ENCODE measurements around the gene CCDC7.
"Not testable (repeated sequence)": the region's sequence is repeated elsewhere in the genome, so short reads cannot be mapped to it uniquely, and the experiment has no call there.

CCDC7 gene

GRCh38 chr10:32598022-32598421 is 152.1 kb downstream of the CCDC7 start:
- not testable (repeated sequence) for DNase-seq

DNA sequence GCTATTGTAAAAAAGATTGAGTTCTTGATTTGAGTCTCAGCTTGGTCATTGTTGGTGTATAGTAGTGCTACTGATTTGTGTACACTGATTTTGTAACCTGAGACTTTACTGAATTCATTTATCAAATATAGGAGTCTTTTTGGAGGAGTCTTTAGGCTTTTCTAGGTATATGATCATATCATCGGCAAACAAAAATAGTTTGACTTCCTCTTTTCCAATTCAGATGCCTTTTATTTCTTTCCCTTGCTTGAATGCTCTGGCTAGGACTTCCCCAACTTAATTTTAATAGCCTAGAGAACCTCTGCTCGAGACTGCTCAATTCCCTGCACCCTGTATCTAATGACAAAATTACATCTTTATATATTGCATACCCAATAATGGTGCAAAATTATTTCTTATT is 154.4 kb downstream of the CCDC7 start:
- no peak for DNase-seq

DNA sequence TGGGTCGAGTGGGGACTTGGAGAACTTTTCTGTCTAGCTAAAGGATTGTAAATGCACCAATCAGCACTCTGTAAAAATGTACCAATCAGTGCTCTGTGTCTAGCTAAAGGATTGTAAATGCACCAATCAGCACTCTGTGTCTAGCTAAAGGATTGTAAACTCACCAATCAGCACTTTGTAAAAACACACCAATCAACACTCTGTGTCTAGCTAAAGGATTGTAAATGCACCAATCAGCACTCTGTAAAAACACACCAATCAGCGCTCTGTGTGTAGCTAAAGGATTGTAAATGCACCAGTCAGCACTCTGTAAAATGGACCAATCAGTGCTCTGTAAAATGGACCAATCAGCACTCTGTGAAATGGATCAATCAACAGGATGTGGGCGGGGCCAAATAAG is 155.6 kb downstream of the CCDC7 start:
- DNase-seq, result not testable (repeated sequence)

GRCh38 chr10:32605787-32606186 is 159.8 kb downstream of the CCDC7 start:
- DNase-seq, result no peak

DNA sequence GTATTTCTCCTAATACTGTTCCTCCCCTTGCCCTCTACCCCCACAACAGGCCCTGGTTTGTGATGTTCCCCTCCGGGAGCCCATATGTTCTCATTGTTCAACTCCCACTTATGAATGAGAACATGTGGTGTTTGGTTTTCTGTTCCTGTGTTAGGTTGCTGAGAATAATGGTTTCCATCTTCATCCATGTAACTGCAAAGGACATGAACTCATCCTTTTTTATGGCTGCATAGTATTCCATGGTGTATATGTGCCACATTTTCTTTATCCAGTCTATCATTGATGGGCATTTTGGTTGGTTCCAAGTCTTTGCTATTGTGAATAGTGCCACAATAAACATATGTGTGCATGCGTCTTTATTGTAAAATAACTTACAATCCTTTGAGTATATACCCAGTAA is 164.6 kb downstream of the CCDC7 start:
- DNase-seq, result not testable (repeated sequence)

GRCh38 chr10:32616438-32616837 is 170.5 kb downstream of the CCDC7 start:
- no peak for DNase-seq

GRCh38 chr10:32618482-32618881 is 172.5 kb downstream of the CCDC7 start:
- DNase-seq, result no peak

GRCh38 chr10:32621969-32622368 is 176.0 kb downstream of the CCDC7 start:
- DNase-seq, result no peak

- no peak for DNase-seq
Observed at GRCh38 chr10:32622409-32622808, 176.5 kb downstream of the CCDC7 start.

- DNase-seq, result no peak
Observed at GRCh38 chr10:32627183-32627582, 181.2 kb downstream of the CCDC7 start.

DNA sequence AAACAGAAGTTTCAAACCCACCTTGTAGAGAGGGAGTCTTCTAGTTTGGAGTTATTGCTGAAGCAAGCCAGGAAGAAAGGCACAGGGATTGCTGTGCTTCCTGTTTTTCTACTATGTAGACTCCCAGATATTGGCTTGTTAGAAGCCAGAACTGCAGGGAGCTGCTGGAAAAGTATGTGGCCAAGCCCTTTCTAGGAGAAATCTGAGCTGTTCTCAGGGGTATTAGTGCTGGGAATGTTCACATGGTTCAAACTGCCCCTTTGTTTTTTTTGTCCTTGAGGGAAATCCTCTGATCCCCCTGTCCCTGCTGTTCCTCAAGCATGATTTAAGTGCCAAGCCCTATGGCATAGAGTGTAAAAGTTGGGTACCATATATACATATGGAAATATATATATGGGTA is 184.0 kb downstream of the CCDC7 start:
- no peak for DNase-seq

- no peak for DNase-seq
Observed at GRCh38 chr10:32646535-32646934, 200.6 kb downstream of the CCDC7 start.

DNA sequence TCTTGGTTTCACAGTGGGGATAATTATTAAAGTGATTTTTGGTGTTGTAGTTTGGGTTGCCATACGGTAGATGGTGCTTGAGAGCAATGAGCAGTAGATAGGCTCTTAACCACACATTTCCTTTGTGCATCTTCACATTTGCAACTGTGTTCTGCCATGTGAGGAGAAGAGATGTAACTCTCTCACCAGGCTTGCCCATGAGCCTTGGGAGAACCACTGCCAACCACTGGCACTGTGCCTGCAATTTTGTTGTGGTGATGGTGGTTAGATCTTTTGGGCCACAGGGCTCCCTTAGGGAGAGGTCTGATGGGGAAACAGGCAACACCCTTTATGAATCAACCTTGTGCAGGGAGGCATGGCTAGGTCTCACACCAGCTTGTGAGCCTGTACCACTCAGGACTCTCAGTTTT is 204.3 kb downstream of the CCDC7 start:
- no peak for DNase-seq

DNA sequence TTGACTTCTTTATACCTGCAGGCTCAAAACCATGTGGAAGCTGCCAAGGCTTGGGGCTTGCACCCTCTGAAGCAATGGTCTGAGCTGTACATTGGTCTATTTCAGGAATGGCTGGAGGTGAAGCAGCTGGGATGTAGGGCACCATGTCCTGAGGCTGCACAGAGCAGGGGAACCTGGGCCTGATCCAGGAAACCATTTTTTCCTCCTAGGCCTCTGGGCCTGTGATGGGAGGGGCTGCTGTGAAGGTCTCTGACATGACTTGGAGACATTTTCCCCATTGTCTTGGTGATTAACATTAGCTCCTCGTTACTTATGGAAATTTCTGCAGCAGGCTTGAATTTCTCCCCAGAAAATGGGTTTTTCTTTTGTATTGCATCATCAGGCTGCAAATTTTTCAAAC is 211.5 kb downstream of the CCDC7 start:
- not testable (repeated sequence) for DNase-seq

DNA sequence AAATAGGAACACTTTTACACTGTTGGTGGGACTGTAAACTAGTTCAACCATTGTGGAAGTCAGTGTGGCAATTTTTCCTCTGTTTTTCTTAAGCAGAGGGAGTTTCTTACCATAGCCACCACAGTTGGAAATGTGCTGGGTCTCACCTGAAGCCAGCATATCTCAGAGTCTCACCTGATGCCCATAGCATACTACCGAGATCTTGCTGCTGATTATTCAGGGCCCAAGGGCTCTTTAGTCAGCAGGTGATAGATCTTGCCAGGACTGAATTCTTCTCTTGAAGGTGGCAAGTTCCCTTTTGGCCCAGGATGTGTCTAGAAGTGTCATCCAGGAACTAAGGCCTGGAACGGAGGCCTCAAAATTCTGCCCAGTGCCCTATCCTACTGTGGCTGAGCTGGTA is 215.4 kb downstream of the CCDC7 start:
- DNase-seq, result no peak

DNA sequence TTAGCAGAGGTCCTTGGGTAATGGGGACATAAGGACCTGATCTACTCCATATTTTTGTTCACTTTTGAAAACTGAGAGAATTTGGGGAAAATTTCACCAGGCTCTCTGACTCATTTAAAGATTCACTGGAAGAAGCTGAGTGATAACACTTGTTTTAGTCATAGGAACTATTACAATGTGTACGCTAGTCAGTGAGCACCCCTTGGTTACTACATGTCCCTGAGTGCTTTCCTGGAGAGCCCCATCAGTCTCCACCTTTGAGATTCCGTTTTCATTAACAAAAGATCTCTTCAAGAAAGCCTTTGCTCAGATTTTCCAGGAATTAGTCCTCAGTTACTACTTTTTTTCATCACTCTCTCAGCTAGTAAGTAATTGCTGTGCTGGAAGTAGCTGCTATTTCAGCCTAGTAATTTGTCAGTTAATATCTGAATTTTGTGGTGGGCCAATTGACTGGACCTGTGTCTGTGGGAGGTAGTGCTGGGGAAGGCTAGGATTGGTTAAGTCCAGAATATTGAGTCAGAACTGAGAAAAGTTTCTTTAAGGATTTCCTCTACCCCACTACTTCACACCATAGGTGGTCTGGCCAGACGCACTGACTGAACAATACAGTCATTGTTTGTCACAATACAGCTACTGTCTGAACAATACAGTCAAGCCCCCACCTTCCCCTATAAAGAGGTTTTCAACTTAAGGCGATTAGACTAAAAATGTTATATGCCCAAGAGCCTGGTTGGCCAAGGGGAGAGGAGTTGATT is 235.0 kb downstream of the CCDC7 start:
- no peak for DNase-seq

- DNase-seq, result no peak
Observed at GRCh38 chr10:32684291-32684690, 238.4 kb downstream of the CCDC7 start.

GRCh38 chr10:32687116-32687515 is 241.2 kb downstream of the CCDC7 start:
- DNase-seq, result no peak

- no peak for DNase-seq
Observed at GRCh38 chr10:32687546-32687945, 241.6 kb downstream of the CCDC7 start.

- DNase-seq, result no peak
Observed at GRCh38 chr10:32692174-32692573, 246.2 kb downstream of the CCDC7 start.

DNA sequence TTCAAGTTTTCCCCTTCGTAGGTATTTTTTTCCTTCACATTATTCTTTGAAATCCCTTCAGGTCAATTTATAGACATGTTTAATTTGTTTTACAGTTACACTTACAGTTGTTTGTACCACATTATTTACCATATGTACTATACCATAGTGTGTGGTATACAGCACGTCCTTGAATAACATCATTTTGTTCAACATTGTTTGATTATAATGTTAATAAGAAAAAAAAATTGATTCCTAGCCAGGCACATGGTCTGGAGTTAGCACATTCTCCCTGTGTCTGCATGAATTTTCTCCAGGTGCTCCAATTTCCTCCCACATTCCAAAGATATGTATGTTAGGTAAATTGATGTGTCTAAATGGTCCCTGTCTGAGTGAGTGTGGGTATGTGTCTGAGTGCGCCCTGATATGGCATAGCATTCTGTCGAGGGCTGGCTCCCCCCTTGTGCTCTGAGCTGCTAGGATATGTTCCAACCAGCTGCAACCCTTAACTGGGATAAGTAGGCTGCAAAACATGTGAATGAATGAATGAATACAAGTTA is 247.6 kb downstream of the CCDC7 start:
- no peak for DNase-seq

DNA sequence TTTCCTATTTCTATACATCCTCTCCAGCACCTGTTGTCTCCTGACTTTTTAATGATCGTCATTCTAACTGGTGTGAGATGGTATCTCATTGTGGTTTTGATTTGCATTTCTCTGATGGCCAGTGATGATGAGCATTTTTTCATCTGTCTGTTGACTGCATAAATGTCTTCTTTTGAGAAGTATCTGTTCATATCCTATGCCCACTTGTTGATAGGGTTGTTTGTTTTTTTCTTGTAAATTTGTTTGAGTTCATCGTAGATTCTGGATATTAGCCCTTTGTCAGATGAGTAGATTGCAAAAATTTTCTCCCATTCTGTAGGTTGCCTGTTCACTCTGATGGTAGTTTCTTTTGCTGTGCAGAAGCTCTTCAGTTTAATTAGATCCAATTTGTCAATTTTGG is 253.7 kb downstream of the CCDC7 start:
- not testable (repeated sequence) for DNase-seq

- no peak for DNase-seq
Observed at GRCh38 chr10:32713560-32713959, 267.6 kb downstream of the CCDC7 start.

DNA sequence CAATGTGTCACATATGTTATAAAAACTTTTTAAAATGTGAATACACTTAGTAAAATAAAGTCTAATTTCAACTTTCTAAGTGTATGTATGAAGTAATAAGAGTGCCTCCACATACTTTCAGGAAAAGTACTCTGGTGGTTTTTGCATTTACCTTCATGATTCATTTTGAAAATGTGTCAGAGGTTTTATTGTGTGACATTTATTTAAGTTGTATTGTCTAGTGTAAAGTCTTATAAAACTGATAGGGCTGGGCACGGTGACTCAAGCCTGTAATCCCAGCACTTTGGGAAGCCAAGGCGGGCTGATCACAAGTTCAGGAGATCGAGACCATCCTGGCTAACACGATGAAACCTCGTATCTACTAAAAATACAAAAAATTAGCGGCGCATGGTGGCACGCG is 285.6 kb downstream of the CCDC7 start:
- no peak for DNase-seq

GRCh38 chr10:32738958-32739357 is 293.0 kb downstream of the CCDC7 start:
- no peak for DNase-seq
